Type B pancreatic cell (in vitro differentiated cells): ENCODE measurements around the gene SUPT4H1. TPM values are rescaled to one million over a fixed set of nuclear protein-coding genes. Genes with fewer than 3 reads are reported as not detected.

Experiments used
- DNase-seq: peaks from one replicate; pipeline ENCODE4 v3.0.0; 2021; ENCODE audit warnings: mixed read lengths; ENCODE audit not compliant: unreplicated experiment; ENCODE audit errors: extremely low spot score
- H3K27ac Mint-ChIP-seq: 2 replicates; pipeline ENCODE4 v1.8.0; 2021; ENCODE audit warnings: mild to moderate bottlenecking, mixed read lengths
- H3K27me3 Mint-ChIP-seq: 2 replicates; pipeline ENCODE4 v1.8.0; 2021; ENCODE audit warnings: mixed read lengths
- H3K36me3 Mint-ChIP-seq: 2 replicates; pipeline ENCODE4 v1.8.0; 2021; ENCODE audit warnings: mixed read lengths
- H3K4me1 Mint-ChIP-seq: one replicate; pipeline ENCODE4 v1.8.0; 2021; ENCODE audit warnings: mixed read lengths; ENCODE audit not compliant: unreplicated experiment
- H3K4me3 Mint-ChIP-seq: 2 replicates; pipeline ENCODE4 v1.8.0; 2021; ENCODE audit warnings: mild to moderate bottlenecking, mixed read lengths
- H3K9me3 Mint-ChIP-seq: 2 replicates; pipeline ENCODE4 v1.8.0; 2021; ENCODE audit warnings: mixed read lengths
- CTCF ChIP-seq: fragments of 200-600 bp; sonication (generic); conservative IDR thresholded peaks from 2 replicates; pipeline ENCODE4 v1.5.0; 2021; ENCODE audit warnings: antibody characterized with exemption, mild to moderate bottlenecking
- total RNA-seq: library from RNA; stranded (reverse); gene quantifications from 2 replicates; pipeline ENCODE4 v1.2.1, GENCODE V29; 2021; ENCODE audit warnings: low replicate concordance

The SUPT4H1 gene
- total RNA-seq, 1 donor from 2014 or later: 82.9 TPM

GRCh38 chr17:58360296-58361063 is 8.5 kb upstream of the SUPT4H1 start:
- no peak for DNase-seq
- no peak for TF ChIP-seq CTCF
- peaks cover 16% of the 10 kb centered on the region for H3K4me1 Mint-ChIP-seq
- H3K4me3 Mint-ChIP-seq: no peak overlapping the region
- no peak overlapping the region for H3K27ac Mint-ChIP-seq
- H3K36me3 Mint-ChIP-seq: no peaks in the 10 kb centered on the region
- H3K27me3 Mint-ChIP-seq: no peaks in the 10 kb centered on the region
- H3K9me3 Mint-ChIP-seq: no peaks in the 10 kb centered on the region

GRCh38 chr17:58358408-58359172 is 6.6 kb upstream of the SUPT4H1 start:
- no peaks in the 10 kb centered on the region for H3K27me3 Mint-ChIP-seq
- no peaks in the 10 kb centered on the region for H3K9me3 Mint-ChIP-seq
- no peak overlapping the region for H3K4me3 Mint-ChIP-seq
- no peak for DNase-seq
- H3K4me1 Mint-ChIP-seq: peaks cover 7% of the 10 kb centered on the region
- TF ChIP-seq CTCF: no peak
- no peaks in the 10 kb centered on the region for H3K36me3 Mint-ChIP-seq
- H3K27ac Mint-ChIP-seq: no peak overlapping the region

GRCh38 chr17:58357312-58358297 is 5.6 kb upstream of the SUPT4H1 start:
- no peaks in the 10 kb centered on the region for H3K27me3 Mint-ChIP-seq
- no peaks in the 10 kb centered on the region for H3K36me3 Mint-ChIP-seq
- no peak for DNase-seq
- no peaks in the 10 kb centered on the region for H3K4me1 Mint-ChIP-seq
- H3K9me3 Mint-ChIP-seq: no peaks in the 10 kb centered on the region
- no peak overlapping the region for H3K4me3 Mint-ChIP-seq
- no peak for TF ChIP-seq CTCF
- H3K27ac Mint-ChIP-seq: no peak overlapping the region

GRCh38 chr17:58356231-58356630 is 4.2 kb upstream of the SUPT4H1 start:
- H3K4me3 Mint-ChIP-seq: no peak overlapping the region
- no peaks in the 10 kb centered on the region for H3K9me3 Mint-ChIP-seq
- no peaks in the 10 kb centered on the region for H3K27me3 Mint-ChIP-seq
- no peak for TF ChIP-seq CTCF
- no peak for DNase-seq
- H3K27ac Mint-ChIP-seq: no peak overlapping the region
- H3K4me1 Mint-ChIP-seq: peaks cover 8% of the 10 kb centered on the region
- H3K36me3 Mint-ChIP-seq: peaks cover 7% of the 10 kb centered on the region

GRCh38 chr17:58354541-58355216 is 2.7 kb upstream of the SUPT4H1 start:
- Mint-ChIP-seq H3K4me1 (peaks cover 9% of the 10 kb centered on the region), H3K9me3 (no peaks in the 10 kb centered on the region)
- DNase-seq: no peak

More at GRCh38 chr17:58354541-58355216, 2.7 kb upstream of the SUPT4H1 start:
- H3K27ac Mint-ChIP-seq: no peak overlapping the region
- H3K36me3 Mint-ChIP-seq: peaks cover 8% of the 10 kb centered on the region
- no peaks in the 10 kb centered on the region for H3K27me3 Mint-ChIP-seq
- no peak for TF ChIP-seq CTCF
- H3K4me3 Mint-ChIP-seq: no peak overlapping the region
